Endothelial cell of umbilical vein (primary cell): ENCODE data around the gene FKBP2. TPM values are rescaled to one million over a fixed set of nuclear protein-coding genes. Genes with fewer than 3 reads are reported as not detected.

Experiments
- BruUV-seq: library from RNA; stranded (reverse); fragments of 400-500 nt; replicated peaks from 2 replicates; lab custom pipeline; 2021; lab: Mats Ljungman, UMichigan
- CTCF ChIA-PET: fragments of 300-600, 350-600 bp; sonication (Branson Sonifier 250); formaldehyde crosslinking; loops from one replicate; lab custom pipeline; 2021; ENCODE audit warnings: antibody characterized with exemption, inconsistent platforms; lab: Charles Lee
- POLR2A ChIA-PET: fragments of 300-600, 350-600 bp; sonication (Branson Sonifier 250); formaldehyde crosslinking; loops from one replicate; lab custom pipeline; 2021; ENCODE audit warnings: antibody characterized with exemption, inconsistent platforms; lab: Charles Lee
- DNase-seq: peaks from one replicate; pipeline ENCODE4 v3.0.0-alpha.2; 2011; ENCODE audit warnings: low read depth, low spot score
- FAIRE-seq: peaks from 2 replicates; lab custom pipeline; 2011; peaks lifted over from hg19 to GRCh38; lab: Jason Lieb, UNC
- H2AFZ ChIP-seq: 2 replicates; pipeline ENCODE4 v1.6.0; 2012; ENCODE audit warnings: low read depth, low read length, control low read depth, inconsistent platforms
- H3K27ac ChIP-seq: 2 replicates; pipeline ENCODE4 v1.5.1; 2011; ENCODE audit warnings: low read depth, mild to moderate bottlenecking, control low read depth, low read length, moderate library complexity; ENCODE audit not compliant: insufficient read depth
- H3K27me3 ChIP-seq, 2 experiments: 2 replicates each; pipeline versions ENCODE4 v1.6.0 to v1.6.1; 2011; ENCODE audit warnings: low read length in 2 of 2, mixed read lengths in 1 of 2; ENCODE audit not compliant: control insufficient read depth in 2 of 2, insufficient read depth in 2 of 2
- H3K36me3 ChIP-seq, 2 experiments: 2 replicates in 1 of 2; 3 replicates in 1 of 2; pipeline ENCODE4 v1.5.1; 2011; ENCODE audit warnings: low read length in 2 of 2, mild to moderate bottlenecking in 1 of 2, moderate library complexity in 1 of 2; ENCODE audit not compliant: control insufficient read depth in 2 of 2, insufficient read depth in 2 of 2; ENCODE audit errors: extremely low read depth in 1 of 2
- H3K4me1 ChIP-seq: 3 replicates; pipeline ENCODE4 v1.5.1; 2011; ENCODE audit warnings: mild to moderate bottlenecking, low read length; ENCODE audit not compliant: control insufficient read depth, insufficient read depth; ENCODE audit errors: extremely low read depth
- H3K4me2 ChIP-seq: 2 replicates; pipeline ENCODE4 v1.6.1; 2011; ENCODE audit warnings: low read length, control low read depth, mixed read lengths; ENCODE audit not compliant: insufficient read depth
- H3K4me3 ChIP-seq, 3 experiments: fragments of 200-600 bp in 1 of 3; sonication (generic), shearing (Covaris generic) in 1 of 3; replicated peaks in 1 of 3; 2 replicates each; pipeline ENCODE4 v1.5.1; 2011 to 2016; ENCODE audit warnings: control low read depth in 3 of 3, low read length in 3 of 3, mild to moderate bottlenecking in 2 of 3, inconsistent platforms in 1 of 3, low read depth in 1 of 3, moderate library complexity in 1 of 3; ENCODE audit not compliant: insufficient read depth in 1 of 3
- H3K79me2 ChIP-seq: 2 replicates; pipeline ENCODE4 v1.6.0; 2012; ENCODE audit warnings: low read length, inconsistent platforms; ENCODE audit not compliant: control insufficient read depth, insufficient read depth
- H3K9ac ChIP-seq: replicated peaks from 2 replicates; pipeline ENCODE3; 2011; ENCODE audit warnings: low read length, control low read depth; ENCODE audit not compliant: insufficient read depth; ENCODE audit errors: extremely low read depth
- H3K9me1 ChIP-seq: replicated peaks from 3 replicates; pipeline ENCODE4 v1.6.0; 2011; ENCODE audit warnings: mild to moderate bottlenecking, low read length; ENCODE audit not compliant: control insufficient read depth, insufficient read depth; ENCODE audit errors: extremely low read depth
- H3K9me3 ChIP-seq: replicated peaks from 2 replicates; pipeline ENCODE4 v1.5.1; 2012; ENCODE audit warnings: low read length, inconsistent platforms; ENCODE audit not compliant: control insufficient read depth, insufficient read depth
- H4K20me1 ChIP-seq: replicated peaks from 2 replicates; pipeline ENCODE3; 2011; ENCODE audit warnings: mild to moderate bottlenecking, low read length; ENCODE audit not compliant: control insufficient read depth, insufficient read depth; ENCODE audit errors: extremely low read depth
- EZH2 ChIP-seq: IDR thresholded peaks from 2 replicates; pipeline ENCODE4 v1.6.1; 2012; ENCODE audit warnings: borderline replicate concordance, low read depth, mild to moderate bottlenecking, moderate library complexity, low read length, inconsistent platforms; ENCODE audit not compliant: severe bottlenecking
- FOS ChIP-seq: IDR thresholded peaks from 2 replicates; pipeline ENCODE4 v1.6.1; 2011; ENCODE audit warnings: mild to moderate bottlenecking, low read length, moderate library complexity, borderline replicate concordance; ENCODE audit not compliant: insufficient read depth
- GATA2 ChIP-seq: IDR thresholded peaks from 2 replicates; pipeline ENCODE4 v1.7.0; 2011; ENCODE audit warnings: low read depth, mild to moderate bottlenecking, moderate library complexity, mixed read lengths, low read length; ENCODE audit not compliant: insufficient read length, insufficient read depth
- JUN ChIP-seq: IDR thresholded peaks from 2 replicates; pipeline ENCODE4 v1.6.1; 2011; ENCODE audit warnings: borderline replicate concordance, low read depth; ENCODE audit not compliant: insufficient read length, insufficient read depth
- MYC ChIP-seq: IDR thresholded peaks from one replicate; pipeline ENCODE4 v1.6.1; 2011; ENCODE audit warnings: mild to moderate bottlenecking, low read depth, low read length
- POLR2A ChIP-seq: IDR thresholded peaks from 2 replicates; pipeline ENCODE4 v1.6.1; 2012; ENCODE audit warnings: low read depth, mild to moderate bottlenecking, control low read depth, low read length
- POLR2AphosphoS5 ChIP-seq: IDR thresholded peaks from 2 replicates; pipeline ENCODE4 v1.6.1; 2012; ENCODE audit warnings: low read depth, mild to moderate bottlenecking, control low read depth, low read length, moderate library complexity; ENCODE audit not compliant: insufficient read depth
- dilution Hi-C: fragments of 300-500 bp; cut with MboI; formaldehyde crosslinking; loops from one replicate; pipeline ENCODE4 v1.15.0; 2019; ENCODE audit warnings: low sequenced_read_pairs; ENCODE audit not compliant: extremely low pct_ligation_motif_present
- intact Hi-C: fragments of 100-400 bp; cut with micrococcal nuclease; formaldehyde crosslinking; loops from one replicate; pipeline ENCODE4 v1.10.0; 2022
- polyA plus RNA-seq, 4 experiments: library from polyadenylated mRNA; depleted of rRNA in 3 of 4; stranded (reverse) in 3 of 4; unstranded in 1 of 4; fragments of >200 nt; gene quantifications; 2 replicates each; pipeline versions ENCODE4 v1.2.1 to v1.2.3, GENCODE V29; 2011 to 2012; ENCODE audit warnings: missing spikeins in 1 of 4
- total RNA-seq: library from RNA; stranded (reverse); gene quantifications from 2 replicates; pipeline ENCODE4 v1.2.3, GENCODE V29; 2021
- TF ChIP-seq, protein P1 (sequence below): IDR thresholded peaks from 2 replicates; pipeline ENCODE4 v1.6.1; 2011; ENCODE audit not compliant: insufficient read depth, insufficient read length
- TF ChIP-seq, protein P2 (sequence below), 2 donors: IDR thresholded peaks; 1 replicate in 1 of 2; 2 replicates in 1 of 2; pipeline ENCODE4 v1.5.1; 2011; ENCODE audit warnings: low read length in 2 of 2, mild to moderate bottlenecking in 2 of 2, moderate library complexity in 2 of 2, control low read depth in 1 of 2, inconsistent platforms in 1 of 2, low read depth in 1 of 2; ENCODE audit not compliant: insufficient read depth in 1 of 2; ENCODE audit errors: extremely low read depth in 1 of 2

FKBP2 gene
- total and polyA plus RNA-seq, 2 donors (not counting 3 experiments of a cell fraction or from before 2014, with no cell fraction given): 48.5 to 74.4 TPM

DNA sequence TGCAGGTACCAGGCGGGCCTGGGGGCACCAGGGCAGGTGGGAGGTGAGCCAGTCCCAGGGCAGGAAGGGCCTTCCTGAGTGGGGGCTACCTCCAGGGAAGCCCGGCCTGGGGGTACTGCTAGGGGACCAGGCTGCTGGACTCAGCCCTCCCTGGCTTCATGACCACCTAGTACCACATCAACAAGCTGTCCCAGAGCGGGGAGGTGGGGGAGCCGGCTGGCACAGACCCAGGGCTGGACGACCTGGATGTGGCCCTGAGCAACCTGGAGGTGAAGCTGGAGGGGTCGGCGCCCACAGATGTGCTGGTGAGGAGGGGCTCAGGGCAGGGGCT lies 21.6 kb upstream of the FKBP2 start:
- H3K9ac ChIP-seq: no peak overlapping the region
- H3K79me2 ChIP-seq: no peaks in the 10 kb centered on the region
- no peaks in the 10 kb centered on the region for H3K9me1 ChIP-seq
- H3K36me3 ChIP-seq: peaks cover 0 to 6% of the 10 kb centered on the region in 2 experiments
- no peaks in the 10 kb centered on the region for H3K27me3 ChIP-seq
- H3K4me1 ChIP-seq: no peaks in the 10 kb centered on the region
- H3K4me3 ChIP-seq: no peak overlapping the region
- FAIRE-seq (no peak), DNase-seq (no peak)
- no peaks in the 10 kb centered on the region for H4K20me1 ChIP-seq
- CTCF ChIA-PET: interaction anchor here (1.4 kb wide), 1 partner anchor 34 kb away, joined by 3 read pairs; the partner anchor contains the start of gene STIP1
- intact Hi-C loops (no loop called here), dilution Hi-C loops (no loop called here)
- no peaks in the 10 kb centered on the region for H3K9me3 ChIP-seq
- no TSS peak for BruUV-seq
- POLR2A ChIA-PET: no interaction called here
- H3K27ac ChIP-seq: no peak overlapping the region
- no peak overlapping the region for H2AFZ ChIP-seq
- H3K4me2 ChIP-seq: no peak overlapping the region
- TF ChIP-seq MYC: no peak
- TF ChIP-seq POLR2AphosphoS5: no peak
- TF ChIP-seq GATA2: no peak
- no peak for TF ChIP-seq FOS
- TF ChIP-seq, protein P1, sequence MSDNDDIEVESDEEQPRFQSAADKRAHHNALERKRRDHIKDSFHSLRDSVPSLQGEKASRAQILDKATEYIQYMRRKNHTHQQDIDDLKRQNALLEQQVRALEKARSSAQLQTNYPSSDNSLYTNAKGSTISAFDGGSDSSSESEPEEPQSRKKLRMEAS: no peak
- TF ChIP-seq JUN: no peak
- no peak for TF ChIP-seq POLR2A
- TF ChIP-seq, protein P2, sequence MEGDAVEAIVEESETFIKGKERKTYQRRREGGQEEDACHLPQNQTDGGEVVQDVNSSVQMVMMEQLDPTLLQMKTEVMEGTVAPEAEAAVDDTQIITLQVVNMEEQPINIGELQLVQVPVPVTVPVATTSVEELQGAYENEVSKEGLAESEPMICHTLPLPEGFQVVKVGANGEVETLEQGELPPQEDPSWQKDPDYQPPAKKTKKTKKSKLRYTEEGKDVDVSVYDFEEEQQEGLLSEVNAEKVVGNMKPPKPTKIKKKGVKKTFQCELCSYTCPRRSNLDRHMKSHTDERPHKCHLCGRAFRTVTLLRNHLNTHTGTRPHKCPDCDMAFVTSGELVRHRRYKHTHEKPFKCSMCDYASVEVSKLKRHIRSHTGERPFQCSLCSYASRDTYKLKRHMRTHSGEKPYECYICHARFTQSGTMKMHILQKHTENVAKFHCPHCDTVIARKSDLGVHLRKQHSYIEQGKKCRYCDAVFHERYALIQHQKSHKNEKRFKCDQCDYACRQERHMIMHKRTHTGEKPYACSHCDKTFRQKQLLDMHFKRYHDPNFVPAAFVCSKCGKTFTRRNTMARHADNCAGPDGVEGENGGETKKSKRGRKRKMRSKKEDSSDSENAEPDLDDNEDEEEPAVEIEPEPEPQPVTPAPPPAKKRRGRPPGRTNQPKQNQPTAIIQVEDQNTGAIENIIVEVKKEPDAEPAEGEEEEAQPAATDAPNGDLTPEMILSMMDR (IDR thresholded peaks at IDR 0.05; ENCODE audit: extremely low read depth in 1 of 2, insufficient read depth in 1 of 2, low read depth in 1 of 2, low read length in 2 of 2): no peak
- TF ChIP-seq EZH2: no peak
